Measurements from ENCODE around the gene PRDM15. TPM values are rescaled to one million over a fixed set of nuclear protein-coding genes. Genes with fewer than 3 reads are reported as not detected.

Gene PRDM15
- total and polyA plus RNA-seq, 7 donors: 1.2 to 6.9 (median 4.6) TPM

GRCh38 chr21:41825881-41826280 lies 53.3 kb downstream of the PRDM15 start:
- DNase-seq: no peak
- H3K27me3 ChIP-seq: no peaks in the 10 kb centered on the region
- intact Hi-C loops (cut with DNase I): no loop called here
- no peak overlapping the region for H3K27ac ChIP-seq
- H3K4me3 ChIP-seq: no peak overlapping the region
- H3K4me1 ChIP-seq: no peaks in the 10 kb centered on the region
- TF ChIP-seq CTCF (IDR thresholded peaks at IDR 0.05) (no peak), POLR2A (IDR thresholded peaks at IDR 0.05) (no peak), EP300 (IDR thresholded peaks at IDR 0.05) (no peak), POLR2AphosphoS5 (IDR thresholded peaks at IDR 0.05) (no peak)
- peaks cover 0 to 58% (median 6%) of the 10 kb centered on the region in 4 donors for H3K36me3 ChIP-seq
- WGBS, 2 donors: 97% methylated on average over 16 of the region's 16 CpGs
- H3K9me3 ChIP-seq: no peaks in the 10 kb centered on the region

GRCh38 chr21:41825216-41825615 lies 53.9 kb downstream of the PRDM15 start:
- no peak for TF ChIP-seq POLR2AphosphoS5 (IDR thresholded peaks at IDR 0.05)
- TF ChIP-seq CTCF (IDR thresholded peaks at IDR 0.05): no peak
- TF ChIP-seq POLR2A (IDR thresholded peaks at IDR 0.05): no peak
- TF ChIP-seq EP300 (IDR thresholded peaks at IDR 0.05): no peak
- Histone ChIP-seq H3K27me3 (no peaks in the 10 kb centered on the region), H3K4me1 (no peaks in the 10 kb centered on the region), H3K9me3 (no peaks in the 10 kb centered on the region), H3K36me3 (peaks cover 0 to 58% (median 6%) of the 10 kb centered on the region in 4 donors), H3K27ac (no peak overlapping the region), H3K4me3 (no peak overlapping the region)
- no peak for DNase-seq
- intact Hi-C loops (cut with DNase I): no loop called here
- 90 to 91% methylated on average over 15 of the region's 15 CpGs for WGBS, 2 donors

- Histone ChIP-seq H3K9me3 (no peaks in the 10 kb centered on the region), H3K36me3 (peaks cover 0 to 58% (median 6%) of the 10 kb centered on the region in 4 donors), H3K27ac (no peak overlapping the region), H3K4me1 (no peaks in the 10 kb centered on the region), H3K4me3 (no peak overlapping the region), H3K27me3 (no peaks in the 10 kb centered on the region)
- TF ChIP-seq POLR2AphosphoS5 (IDR thresholded peaks at IDR 0.05): no peak
- TF ChIP-seq POLR2A (IDR thresholded peaks at IDR 0.05): no peak
- no peak for TF ChIP-seq CTCF (IDR thresholded peaks at IDR 0.05)
- TF ChIP-seq EP300 (IDR thresholded peaks at IDR 0.05): no peak
- 89% methylated on average over 22 of the region's 22 CpGs for WGBS, 2 donors
- DNase-seq: no peak
- intact Hi-C loops (cut with DNase I): no loop called here
Measured at GRCh38 chr21:41824466-41825207, 54.5 kb downstream of the PRDM15 start.

GRCh38 chr21:41823906-41824305 lies 55.2 kb downstream of the PRDM15 start:
- no peaks in the 10 kb centered on the region for H3K9me3 ChIP-seq
- peak; percentile 40 for DNase-seq
- H3K27ac ChIP-seq: no peak overlapping the region
- H3K36me3 ChIP-seq: peaks cover 0 to 58% (median 6%) of the 10 kb centered on the region in 4 donors
- TF ChIP-seq EP300 (IDR thresholded peaks at IDR 0.05) (no peak), CTCF (IDR thresholded peaks at IDR 0.05) (no peak), POLR2AphosphoS5 (IDR thresholded peaks at IDR 0.05) (no peak), POLR2A (IDR thresholded peaks at IDR 0.05) (no peak)
- no peaks in the 10 kb centered on the region for H3K4me1 ChIP-seq
- H3K4me3 ChIP-seq: no peak overlapping the region
- intact Hi-C loops (cut with DNase I): no loop called here
- no peaks in the 10 kb centered on the region for H3K27me3 ChIP-seq
- 92 to 93% methylated on average over 12 of the region's 12 CpGs for WGBS, 2 donors
